BLaER1 treated with 17β-estradiol and CSF1 and Interleukin-3, amounts not matched to agents 10 nM and 100 nM (cell line): ENCODE measurements around the gene HEPACAM.

Experiments
- H3K27ac ChIP-seq, 11 experiments: shearing (Covaris generic); formaldehyde crosslinking; 2 replicates each; pipeline ENCODE4 v1.8.1; 2022
- H3K27me3 ChIP-seq, 11 experiments: shearing (Covaris generic); formaldehyde crosslinking; 2 replicates each; pipeline ENCODE4 v1.8.1; 2022
- H3K36me3 ChIP-seq, 11 experiments: shearing (Covaris generic); formaldehyde crosslinking; 2 replicates each; pipeline ENCODE4 v1.8.1; 2022
- H3K4me1 ChIP-seq, 10 experiments: shearing (Covaris generic); formaldehyde crosslinking; 2 replicates each; pipeline ENCODE4 v1.8.1; 2022
- H3K4me2 ChIP-seq, 11 experiments: shearing (Covaris generic); formaldehyde crosslinking; 2 replicates each; pipeline ENCODE4 v1.8.1; 2022
- H3K4me3 ChIP-seq, 10 experiments: shearing (Covaris generic); formaldehyde crosslinking; 2 replicates each; pipeline ENCODE4 v1.8.1; 2022
- H3K9ac ChIP-seq, 11 experiments: shearing (Covaris generic); formaldehyde crosslinking; 2 replicates each; pipeline ENCODE4 v1.8.1; 2022
- H3K9me3 ChIP-seq, 11 experiments: shearing (Covaris generic); formaldehyde crosslinking; replicated peaks in 1 of 11; 2 replicates each; pipeline ENCODE4 v1.8.1; 2022
- H4K20me1 ChIP-seq, 11 experiments: shearing (Covaris generic); formaldehyde crosslinking; 2 replicates each; pipeline ENCODE4 v1.8.1; 2022
- Cebpa-rat ChIP-seq, 11 experiments: shearing (Covaris generic); IDR thresholded peaks; 2 replicates each; pipeline ENCODE4 v1.8.1; 2022

Gene HEPACAM

GRCh38 chr11:124935548-124936514, at the start of gene HEPACAM:
TSS of gene HEPACAM (minus strand) at chr11:124936047. CDS start at chr11:124936006, 41 bp downstream.
- no peaks in the 10 kb centered on the region for H3K36me3 ChIP-seq
- H3K27me3 ChIP-seq, result peaks cover 0 to 10% (median 0%) of the 10 kb centered on the region in 11 experiments; a peak in 5 of 22 replicates
- no peak for TF ChIP-seq Cebpa-rat (IDR thresholded peaks at IDR 0.05)
- H3K27ac ChIP-seq, result no peak within 1 kb of the TSS
- H3K9ac ChIP-seq, result no peak within 1 kb of the TSS
- no peaks in the 10 kb centered on the region for H3K4me1 ChIP-seq
- H3K4me3 ChIP-seq, result no peak within 1 kb of the TSS
- peaks cover 0 to 6% (median 0%) of the 10 kb centered on the region in 11 experiments; a peak in 3 of 22 replicates for H3K9me3 ChIP-seq
- no peaks in the 10 kb centered on the region for H4K20me1 ChIP-seq
- H3K4me2 ChIP-seq, result no peak within 1 kb of the TSS

GRCh38 chr11:124984512-124984854, 48.6 kb upstream of the HEPACAM start:
- H3K4me2 ChIP-seq, result no peak overlapping the region

GRCh38 chr11:124983674-124984511, 48.0 kb upstream of the HEPACAM start:
- Histone ChIP-seq H3K4me3 (no peak overlapping the region), H3K9me3 (peaks cover 40 to 56% (median 51%) of the 10 kb centered on the region in 11 experiments)
- TF ChIP-seq Cebpa-rat (IDR thresholded peaks at IDR 0.05), result no peak

More at GRCh38 chr11:124984512-124984854, 48.6 kb upstream of the HEPACAM start:
- Histone ChIP-seq H3K9me3 (peaks cover 35 to 51% (median 46%) of the 10 kb centered on the region in 11 experiments), H3K36me3 (peaks cover 12 to 49% (median 28%) of the 10 kb centered on the region in 11 experiments; a peak in 18 of 22 replicates), H3K27me3 (no peaks in the 10 kb centered on the region), H3K4me1 (no peaks in the 10 kb centered on the region), H3K9ac (no peak overlapping the region), H4K20me1 (no peaks in the 10 kb centered on the region), H3K4me3 (no peak overlapping the region), H3K27ac (no peak overlapping the region)
- TF ChIP-seq Cebpa-rat (IDR thresholded peaks at IDR 0.05), result no peak

GRCh38 chr11:124982043-124982442, 46.2 kb upstream of the HEPACAM start:
- Histone ChIP-seq H3K27me3 (no peaks in the 10 kb centered on the region), H3K9ac (no peak overlapping the region), H3K4me1 (no peaks in the 10 kb centered on the region), H3K4me2 (no peak overlapping the region), H3K36me3 (peaks cover 12 to 40% (median 23%) of the 10 kb centered on the region in 11 experiments; a peak in 17 of 22 replicates), H4K20me1 (no peaks in the 10 kb centered on the region), H3K4me3 (no peak overlapping the region), H3K27ac (no peak overlapping the region), H3K9me3 (peaks cover 43 to 66% (median 57%) of the 10 kb centered on the region in 11 experiments)
- no peak for TF ChIP-seq Cebpa-rat (IDR thresholded peaks at IDR 0.05)

More at GRCh38 chr11:124983674-124984511, 48.0 kb upstream of the HEPACAM start:
- H3K4me2 ChIP-seq, result no peak overlapping the region
- no peaks in the 10 kb centered on the region for H3K27me3 ChIP-seq
- H3K27ac ChIP-seq, result no peak overlapping the region
- H3K36me3 ChIP-seq, result peaks cover 12 to 48% (median 28%) of the 10 kb centered on the region in 11 experiments; a peak in 18 of 22 replicates
- H4K20me1 ChIP-seq, result no peaks in the 10 kb centered on the region
- no peaks in the 10 kb centered on the region for H3K4me1 ChIP-seq
- no peak overlapping the region for H3K9ac ChIP-seq

GRCh38 chr11:124978316-124978715, 42.5 kb upstream of the HEPACAM start:
- Histone ChIP-seq H3K9ac (no peak overlapping the region), H3K36me3 (peaks cover 10 to 28% (median 23%) of the 10 kb centered on the region in 11 experiments; a peak in 17 of 22 replicates), H3K27me3 (no peaks in the 10 kb centered on the region), H4K20me1 (no peaks in the 10 kb centered on the region), H3K9me3 (peaks cover 41 to 54% (median 50%) of the 10 kb centered on the region in 11 experiments), H3K27ac (no peak overlapping the region), H3K4me1 (no peaks in the 10 kb centered on the region), H3K4me3 (no peak overlapping the region), H3K4me2 (no peak overlapping the region)
- TF ChIP-seq Cebpa-rat (IDR thresholded peaks at IDR 0.05), result no peak

GRCh38 chr11:124977006-124977405, 41.2 kb upstream of the HEPACAM start:
- Histone ChIP-seq H3K9ac (no peak overlapping the region), H3K36me3 (peaks cover 9 to 19% (median 14%) of the 10 kb centered on the region in 11 experiments; a peak in 16 of 22 replicates), H3K4me2 (no peak overlapping the region), H4K20me1 (no peaks in the 10 kb centered on the region), H3K27ac (no peak overlapping the region), H3K27me3 (no peaks in the 10 kb centered on the region), H3K4me1 (no peaks in the 10 kb centered on the region), H3K4me3 (no peak overlapping the region), H3K9me3 (peaks cover 29 to 41% (median 37%) of the 10 kb centered on the region in 11 experiments)
- TF ChIP-seq Cebpa-rat (IDR thresholded peaks at IDR 0.05), result no peak

- H3K36me3 ChIP-seq, result peaks cover 4 to 14% (median 10%) of the 10 kb centered on the region in 11 experiments; a peak in 16 of 22 replicates
- H3K9ac ChIP-seq, result no peak overlapping the region
- no peak for TF ChIP-seq Cebpa-rat (IDR thresholded peaks at IDR 0.05)
- peaks cover 24 to 36% (median 33%) of the 10 kb centered on the region in 11 experiments for H3K9me3 ChIP-seq
- no peaks in the 10 kb centered on the region for H3K27me3 ChIP-seq
- no peak overlapping the region for H3K4me2 ChIP-seq
- no peaks in the 10 kb centered on the region for H4K20me1 ChIP-seq
- no peak overlapping the region for H3K27ac ChIP-seq
- H3K4me3 ChIP-seq, result no peak overlapping the region
- no peaks in the 10 kb centered on the region for H3K4me1 ChIP-seq
Observed at GRCh38 chr11:124976531-124976930, 40.7 kb upstream of the HEPACAM start.

GRCh38 chr11:124971810-124972209, 36.0 kb upstream of the HEPACAM start:
- no peaks in the 10 kb centered on the region for H4K20me1 ChIP-seq
- no peak for TF ChIP-seq Cebpa-rat (IDR thresholded peaks at IDR 0.05)
- H3K4me2 ChIP-seq, result no peak overlapping the region
- H3K9ac ChIP-seq, result no peak overlapping the region
- 0 out of 22 replicates have a peak, but pooled peaks cover 0 to 7% (median 0%) of the 10 kb centered on the region in 11 experiments for H3K9me3 ChIP-seq
- H3K27ac ChIP-seq, result no peak overlapping the region
- no peak overlapping the region for H3K4me3 ChIP-seq
- no peaks in the 10 kb centered on the region for H3K27me3 ChIP-seq
- no peaks in the 10 kb centered on the region for H3K4me1 ChIP-seq
- peaks cover 0 to 5% (median 0%) of the 10 kb centered on the region in 11 experiments; a peak in 2 of 22 replicates for H3K36me3 ChIP-seq
